GM23338 (cell line): Measurements from ENCODE around the gene GALNT13. TPM values are rescaled to one million over a fixed set of nuclear protein-coding genes. Genes with fewer than 3 reads are reported as not detected.

Source experiments
- ATAC-seq: fragments of 200-7000 bp; cut with Tn5 transposase; 3 replicates; pipeline ENCODE4 v1.9.1; 2020
- DNase-seq: peaks from one replicate; pipeline ENCODE4 v3.0.0-alpha.2; 2015; ENCODE audit warnings: low spot score
- H2AFZ ChIP-seq: fragments of 200-600 bp; sonication (generic); 2 replicates; pipeline ENCODE4 v1.8.0; 2016; ENCODE audit warnings: antibody characterized with exemption, mild to moderate bottlenecking, moderate library complexity
- H3F3A ChIP-seq: fragments of 200-600 bp; sonication (generic); replicated peaks from 2 replicates; pipeline ENCODE4 v1.8.0; 2017; ENCODE audit warnings: antibody characterized with exemption, mixed run types, low read depth
- H3K27ac ChIP-seq: fragments of 200-600 bp; sonication (generic); 2 replicates; pipeline ENCODE4 v1.6.1; 2016; ENCODE audit warnings: low read depth
- H3K27me3 ChIP-seq: fragments of 200-600 bp; sonication (generic); 2 replicates; pipeline ENCODE4 v1.8.0; 2016; ENCODE audit warnings: mild to moderate bottlenecking, mixed run types, moderate library complexity; ENCODE audit not compliant: insufficient read depth
- H3K36me3 ChIP-seq: fragments of 200-600 bp; sonication (generic); 2 replicates; pipeline ENCODE4 v1.8.0; 2016; ENCODE audit warnings: mild to moderate bottlenecking; ENCODE audit not compliant: insufficient read depth
- H3K4me1 ChIP-seq: fragments of 200-600 bp; sonication (generic); 2 replicates; pipeline ENCODE4 v1.8.0; 2016; ENCODE audit warnings: mild to moderate bottlenecking, moderate library complexity; ENCODE audit not compliant: insufficient read depth
- H3K4me2 ChIP-seq: fragments of 200-600 bp; sonication (generic); 2 replicates; pipeline ENCODE4 v1.7.1; 2017; ENCODE audit warnings: mixed run types
- H3K4me3 ChIP-seq: fragments of 200-600 bp; sonication (generic); 2 replicates; pipeline ENCODE4 v1.6.1; 2016; ENCODE audit warnings: mixed run types
- H3K79me2 ChIP-seq: fragments of 200-600 bp; sonication (generic); replicated peaks from 2 replicates; pipeline ENCODE4 v1.8.0; 2017; ENCODE audit warnings: mild to moderate bottlenecking; ENCODE audit not compliant: insufficient read depth
- H3K9me2 ChIP-seq: fragments of 200-600 bp; sonication (generic); 2 replicates; pipeline ENCODE4 v1.8.0; 2017; ENCODE audit not compliant: insufficient read depth
- H4K20me1 ChIP-seq: fragments of 200-600 bp; sonication (generic); replicated peaks from 2 replicates; pipeline ENCODE4 v1.8.0; 2017; ENCODE audit warnings: mild to moderate bottlenecking; ENCODE audit not compliant: insufficient read depth
- H3K27ac Mint-ChIP-seq: 2 replicates; pipeline ENCODE4 v1.8.0; 2020; ENCODE audit warnings: inconsistent platforms, mild to moderate bottlenecking, moderate library complexity, mixed read lengths
- H3K27me3 Mint-ChIP-seq: 3 replicates; pipeline ENCODE4 v1.8.0; 2022; ENCODE audit warnings: low read depth, mild to moderate bottlenecking, moderate library complexity, mixed read lengths, inconsistent platforms; ENCODE audit not compliant: insufficient read depth, poor library complexity
- H3K36me3 Mint-ChIP-seq: 3 replicates; pipeline ENCODE4 v1.8.0; 2021; ENCODE audit warnings: low read depth, mild to moderate bottlenecking, inconsistent platforms, moderate library complexity, mixed read lengths
- H3K4me1 Mint-ChIP-seq: 3 replicates; pipeline ENCODE4 v1.8.0; 2020; ENCODE audit warnings: mild to moderate bottlenecking, inconsistent platforms, mixed read lengths
- H3K4me3 Mint-ChIP-seq: 3 replicates; pipeline ENCODE4 v1.8.0; 2021; ENCODE audit warnings: moderate library complexity, mild to moderate bottlenecking, inconsistent platforms, mixed read lengths
- H3K9me3 Mint-ChIP-seq: 3 replicates; pipeline ENCODE4 v1.8.0; 2020; ENCODE audit warnings: moderate library complexity, mild to moderate bottlenecking, inconsistent platforms, mixed read lengths
- CREB1 ChIP-seq: fragments of 250-450 bp; sonication (Bioruptor Pico); IDR thresholded peaks from 2 replicates; pipeline ENCODE4 v1.5.0; 2020; ENCODE audit warnings: low read depth, mild to moderate bottlenecking, moderate library complexity
- EZH2 ChIP-seq: fragments of 200-600 bp; sonication (generic); IDR thresholded peaks from one replicate; pipeline ENCODE4 v1.8.0; 2017; ENCODE audit warnings: antibody characterized with exemption, mild to moderate bottlenecking, low read depth; ENCODE audit not compliant: unreplicated experiment
- EZH2phosphoT487 ChIP-seq: fragments of 200-600 bp; sonication (generic); IDR thresholded peaks from one replicate; pipeline ENCODE4 v1.8.1; 2018; ENCODE audit warnings: antibody characterized with exemption; ENCODE audit not compliant: unreplicated experiment
- JUNB ChIP-seq: IDR thresholded peaks from one replicate; pipeline ENCODE4 v1.6.1; 2016; ENCODE audit warnings: antibody characterized with exemption; ENCODE audit not compliant: unreplicated experiment
- NANOG ChIP-seq: IDR thresholded peaks from 2 replicates; pipeline ENCODE4 v1.6.1; 2016; ENCODE audit warnings: antibody characterized with exemption, borderline replicate concordance
- POLR2AphosphoS5 ChIP-seq: IDR thresholded peaks from 2 replicates; pipeline ENCODE4 v1.6.1; 2016; ENCODE audit warnings: antibody characterized with exemption, low read depth
- STAT1 ChIP-seq: IDR thresholded peaks from one replicate; pipeline ENCODE4 v1.6.1; 2016; ENCODE audit warnings: antibody characterized with exemption; ENCODE audit not compliant: unreplicated experiment
- ZNF114 ChIP-seq: fragments of 250-450 bp; sonication (Bioruptor Pico); IDR thresholded peaks from 2 replicates; pipeline ENCODE4 v1.5.0; 2020; ENCODE audit warnings: mild to moderate bottlenecking, moderate library complexity
- ZNF331 ChIP-seq: fragments of 250-450 bp; sonication (Bioruptor Pico); IDR thresholded peaks from 2 replicates; pipeline ENCODE4 v1.5.0; 2020; ENCODE audit warnings: low read depth, mild to moderate bottlenecking, moderate library complexity
- ZNF462 ChIP-seq: fragments of 250-450 bp; sonication (Bioruptor Pico); IDR thresholded peaks from 2 replicates; pipeline ENCODE4 v1.5.0; 2020; ENCODE audit warnings: mild to moderate bottlenecking, moderate library complexity
- polyA plus RNA-seq: library from polyadenylated mRNA; unstranded; fragments of >200 nt; fragmentation: Nextera tagmentation; extraction: Ambion mirVana; gene quantifications from 2 replicates; pipeline ENCODE4 v1.2.1, GENCODE V29; 2016
- total RNA-seq: library from RNA; depleted of rRNA; stranded (reverse); fragments of >200 nt; shearing (Covaris generic); gene quantifications from 2 replicates; pipeline ENCODE4 v1.2.3, GENCODE V29; 2014
- TF ChIP-seq, protein P1 (sequence below): IDR thresholded peaks from 2 replicates; pipeline ENCODE4 v1.6.1; 2016; ENCODE audit warnings: antibody characterized with exemption
- TF ChIP-seq, protein P2 (sequence below): IDR thresholded peaks from one replicate; pipeline ENCODE4 v1.6.1; 2018; ENCODE audit warnings: antibody characterized with exemption; ENCODE audit not compliant: unreplicated experiment
- TF ChIP-seq, protein P3 (sequence below), 2 experiments: fragments of 200-600 bp in 1 of 2; sonication (generic) in 1 of 2; conservative IDR thresholded peaks; 2 replicates each; pipeline versions ENCODE4 v1.5.1 to v1.6.1; 2016 to 2017; ENCODE audit warnings: antibody characterized with exemption in 2 of 2, low read depth in 2 of 2, mild to moderate bottlenecking in 2 of 2, moderate library complexity in 1 of 2

The GALNT13 gene
- total and polyA plus RNA-seq, 2 experiments from 2014 or later, result 3.5 to 5.2 TPM

GRCh38 chr2:154226931-154227330 is 355.2 kb downstream of the GALNT13 start:
- Histone ChIP-seq H3K4me3 (no peak overlapping the region), H4K20me1 (no peaks in the 10 kb centered on the region), H3K36me3 (no peaks in the 10 kb centered on the region), H3K79me2 (no peaks in the 10 kb centered on the region), H2AFZ (no peak overlapping the region), H3K9me2 (no peaks in the 10 kb centered on the region), H3F3A (no peaks in the 10 kb centered on the region), H3K27ac (no peak overlapping the region), H3K4me1 (no peaks in the 10 kb centered on the region; the same call in 1 of the 2 replicates), H3K4me2 (no peak overlapping the region), H3K27me3 (peaks cover 13% of the 10 kb centered on the region)
- no peak overlapping the region for H3K27ac Mint-ChIP-seq
- ATAC-seq (no peak), DNase-seq (no peak)
- H3K27me3 Mint-ChIP-seq, result no peaks in the 10 kb centered on the region
- peaks cover 7% of the 10 kb centered on the region for H3K4me1 Mint-ChIP-seq
- no peaks in the 10 kb centered on the region for H3K36me3 Mint-ChIP-seq
- H3K9me3 Mint-ChIP-seq, result no peaks in the 10 kb centered on the region
- H3K4me3 Mint-ChIP-seq, result no peak overlapping the region
- TF ChIP-seq STAT1, result no peak
- no peak for TF ChIP-seq ZNF462
- TF ChIP-seq, protein P1, sequence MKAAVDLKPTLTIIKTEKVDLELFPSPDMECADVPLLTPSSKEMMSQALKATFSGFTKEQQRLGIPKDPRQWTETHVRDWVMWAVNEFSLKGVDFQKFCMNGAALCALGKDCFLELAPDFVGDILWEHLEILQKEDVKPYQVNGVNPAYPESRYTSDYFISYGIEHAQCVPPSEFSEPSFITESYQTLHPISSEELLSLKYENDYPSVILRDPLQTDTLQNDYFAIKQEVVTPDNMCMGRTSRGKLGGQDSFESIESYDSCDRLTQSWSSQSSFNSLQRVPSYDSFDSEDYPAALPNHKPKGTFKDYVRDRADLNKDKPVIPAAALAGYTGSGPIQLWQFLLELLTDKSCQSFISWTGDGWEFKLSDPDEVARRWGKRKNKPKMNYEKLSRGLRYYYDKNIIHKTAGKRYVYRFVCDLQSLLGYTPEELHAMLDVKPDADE, result no peak
- TF ChIP-seq, protein P2, sequence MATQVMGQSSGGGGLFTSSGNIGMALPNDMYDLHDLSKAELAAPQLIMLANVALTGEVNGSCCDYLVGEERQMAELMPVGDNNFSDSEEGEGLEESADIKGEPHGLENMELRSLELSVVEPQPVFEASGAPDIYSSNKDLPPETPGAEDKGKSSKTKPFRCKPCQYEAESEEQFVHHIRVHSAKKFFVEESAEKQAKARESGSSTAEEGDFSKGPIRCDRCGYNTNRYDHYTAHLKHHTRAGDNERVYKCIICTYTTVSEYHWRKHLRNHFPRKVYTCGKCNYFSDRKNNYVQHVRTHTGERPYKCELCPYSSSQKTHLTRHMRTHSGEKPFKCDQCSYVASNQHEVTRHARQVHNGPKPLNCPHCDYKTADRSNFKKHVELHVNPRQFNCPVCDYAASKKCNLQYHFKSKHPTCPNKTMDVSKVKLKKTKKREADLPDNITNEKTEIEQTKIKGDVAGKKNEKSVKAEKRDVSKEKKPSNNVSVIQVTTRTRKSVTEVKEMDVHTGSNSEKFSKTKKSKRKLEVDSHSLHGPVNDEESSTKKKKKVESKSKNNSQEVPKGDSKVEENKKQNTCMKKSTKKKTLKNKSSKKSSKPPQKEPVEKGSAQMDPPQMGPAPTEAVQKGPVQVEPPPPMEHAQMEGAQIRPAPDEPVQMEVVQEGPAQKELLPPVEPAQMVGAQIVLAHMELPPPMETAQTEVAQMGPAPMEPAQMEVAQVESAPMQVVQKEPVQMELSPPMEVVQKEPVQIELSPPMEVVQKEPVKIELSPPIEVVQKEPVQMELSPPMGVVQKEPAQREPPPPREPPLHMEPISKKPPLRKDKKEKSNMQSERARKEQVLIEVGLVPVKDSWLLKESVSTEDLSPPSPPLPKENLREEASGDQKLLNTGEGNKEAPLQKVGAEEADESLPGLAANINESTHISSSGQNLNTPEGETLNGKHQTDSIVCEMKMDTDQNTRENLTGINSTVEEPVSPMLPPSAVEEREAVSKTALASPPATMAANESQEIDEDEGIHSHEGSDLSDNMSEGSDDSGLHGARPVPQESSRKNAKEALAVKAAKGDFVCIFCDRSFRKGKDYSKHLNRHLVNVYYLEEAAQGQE, result no peak
- no peak for TF ChIP-seq ZNF114 (CRISPR knock-in tag)
- TF ChIP-seq, protein P3, sequence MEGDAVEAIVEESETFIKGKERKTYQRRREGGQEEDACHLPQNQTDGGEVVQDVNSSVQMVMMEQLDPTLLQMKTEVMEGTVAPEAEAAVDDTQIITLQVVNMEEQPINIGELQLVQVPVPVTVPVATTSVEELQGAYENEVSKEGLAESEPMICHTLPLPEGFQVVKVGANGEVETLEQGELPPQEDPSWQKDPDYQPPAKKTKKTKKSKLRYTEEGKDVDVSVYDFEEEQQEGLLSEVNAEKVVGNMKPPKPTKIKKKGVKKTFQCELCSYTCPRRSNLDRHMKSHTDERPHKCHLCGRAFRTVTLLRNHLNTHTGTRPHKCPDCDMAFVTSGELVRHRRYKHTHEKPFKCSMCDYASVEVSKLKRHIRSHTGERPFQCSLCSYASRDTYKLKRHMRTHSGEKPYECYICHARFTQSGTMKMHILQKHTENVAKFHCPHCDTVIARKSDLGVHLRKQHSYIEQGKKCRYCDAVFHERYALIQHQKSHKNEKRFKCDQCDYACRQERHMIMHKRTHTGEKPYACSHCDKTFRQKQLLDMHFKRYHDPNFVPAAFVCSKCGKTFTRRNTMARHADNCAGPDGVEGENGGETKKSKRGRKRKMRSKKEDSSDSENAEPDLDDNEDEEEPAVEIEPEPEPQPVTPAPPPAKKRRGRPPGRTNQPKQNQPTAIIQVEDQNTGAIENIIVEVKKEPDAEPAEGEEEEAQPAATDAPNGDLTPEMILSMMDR (conservative IDR thresholded peaks at IDR 0.05; ENCODE audit: low read depth in 2 of 2), result no peak
- TF ChIP-seq JUNB, result no peak
- TF ChIP-seq EZH2, result no peak
- TF ChIP-seq NANOG, result no peak
- TF ChIP-seq EZH2phosphoT487, result no peak
- TF ChIP-seq POLR2AphosphoS5, result no peak
- no peak for TF ChIP-seq CREB1 (CRISPR knock-in tag)
- TF ChIP-seq ZNF331 (CRISPR knock-in tag), result no peak
